ENCODE data around the gene HSH2D.

The HSH2D gene

DNA sequence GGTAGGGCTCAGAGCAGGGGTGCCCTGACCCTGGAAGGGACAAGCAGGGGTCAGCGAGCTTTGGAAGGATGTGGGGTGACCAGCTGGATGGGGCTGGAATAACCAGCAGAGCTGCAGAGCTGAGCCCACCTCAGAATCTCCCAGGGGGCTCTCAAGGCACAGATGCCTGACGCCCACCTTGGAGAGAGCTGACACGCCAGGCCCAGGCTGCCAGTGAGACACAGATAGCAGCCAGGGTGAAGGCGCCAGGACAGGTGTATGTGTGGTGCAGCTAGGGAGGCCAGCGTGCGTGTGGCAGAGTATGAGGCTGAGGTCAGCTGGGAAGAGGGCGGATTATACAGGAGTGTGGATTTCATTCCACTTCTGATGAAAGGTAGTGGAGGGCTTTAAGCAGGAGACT lies 63.2 kb downstream of the HSH2D start:
- no peaks in the 10 kb centered on the region for H3K9me3 ChIP-seq (replicated peaks; ENCODE audit: insufficient read depth, low read length)
- no peaks in the 10 kb centered on the region for H3K27me3 ChIP-seq (replicated peaks; ENCODE audit: insufficient read depth, low read length)
- no peak overlapping the region for H3K4me2 ChIP-seq (ENCODE audit: low read depth, low read length)
- H3K9ac ChIP-seq (ENCODE audit: low read length) = no peak overlapping the region
- H2AFZ ChIP-seq (ENCODE audit: low read length) = no peak overlapping the region
- TF ChIP-seq EZH2 (optimal IDR thresholded peaks at IDR 0.05; ENCODE audit: low read depth, low read length) (no peak), EZH2phosphoT487 (IDR thresholded peaks at IDR 0.05; ENCODE audit: low read length) (no peak)
- TF ChIP-seq, protein P1, sequence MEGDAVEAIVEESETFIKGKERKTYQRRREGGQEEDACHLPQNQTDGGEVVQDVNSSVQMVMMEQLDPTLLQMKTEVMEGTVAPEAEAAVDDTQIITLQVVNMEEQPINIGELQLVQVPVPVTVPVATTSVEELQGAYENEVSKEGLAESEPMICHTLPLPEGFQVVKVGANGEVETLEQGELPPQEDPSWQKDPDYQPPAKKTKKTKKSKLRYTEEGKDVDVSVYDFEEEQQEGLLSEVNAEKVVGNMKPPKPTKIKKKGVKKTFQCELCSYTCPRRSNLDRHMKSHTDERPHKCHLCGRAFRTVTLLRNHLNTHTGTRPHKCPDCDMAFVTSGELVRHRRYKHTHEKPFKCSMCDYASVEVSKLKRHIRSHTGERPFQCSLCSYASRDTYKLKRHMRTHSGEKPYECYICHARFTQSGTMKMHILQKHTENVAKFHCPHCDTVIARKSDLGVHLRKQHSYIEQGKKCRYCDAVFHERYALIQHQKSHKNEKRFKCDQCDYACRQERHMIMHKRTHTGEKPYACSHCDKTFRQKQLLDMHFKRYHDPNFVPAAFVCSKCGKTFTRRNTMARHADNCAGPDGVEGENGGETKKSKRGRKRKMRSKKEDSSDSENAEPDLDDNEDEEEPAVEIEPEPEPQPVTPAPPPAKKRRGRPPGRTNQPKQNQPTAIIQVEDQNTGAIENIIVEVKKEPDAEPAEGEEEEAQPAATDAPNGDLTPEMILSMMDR (IDR thresholded peaks at IDR 0.05; ENCODE audit: low read length) = no peak
- no peak overlapping the region for H3K4me3 ChIP-seq (ENCODE audit: low read length)
- no peaks in the 10 kb centered on the region for H3F3A ChIP-seq (ENCODE audit: insufficient read depth, low read length)
- H3K27ac ChIP-seq (ENCODE audit: low read length) = no peak overlapping the region
- no peaks in the 10 kb centered on the region for H4K20me1 ChIP-seq (ENCODE audit: insufficient read depth, low read length)
- no peaks in the 10 kb centered on the region for H3K4me1 ChIP-seq (ENCODE audit: low read length)
- H3K79me2 ChIP-seq (ENCODE audit: low read length) = no peaks in the 10 kb centered on the region
- DNase-seq = no peak
- H3K9me2 ChIP-seq (replicated peaks; ENCODE audit: insufficient read depth, low read length) = no peaks in the 10 kb centered on the region
- no peaks in the 10 kb centered on the region; the same call in 1 of the 2 replicates for H3K36me3 ChIP-seq (replicated peaks; ENCODE audit: insufficient read depth, low read length)

DNA sequence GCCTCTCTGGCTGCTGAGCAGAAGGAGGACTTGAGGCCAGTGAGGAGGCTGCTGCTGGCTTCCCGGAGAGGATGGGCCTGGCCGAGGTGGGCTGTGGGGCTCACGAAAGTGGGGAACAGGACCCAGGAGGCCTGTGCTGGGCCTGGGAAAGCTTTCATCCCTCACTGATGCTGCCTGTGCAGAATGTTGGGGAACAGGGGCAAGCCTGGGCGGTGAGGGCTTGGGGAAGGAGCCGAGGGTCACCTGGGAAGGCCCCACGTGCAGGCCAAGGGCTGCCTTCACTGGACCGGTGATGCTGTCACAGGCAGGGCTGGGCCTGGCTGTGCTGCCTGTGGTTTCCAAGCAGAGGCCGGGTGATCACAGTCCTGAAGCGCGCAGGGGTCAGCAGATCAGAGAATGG lies 63.6 kb downstream of the HSH2D start:
- no peaks in the 10 kb centered on the region for H3K4me1 ChIP-seq (ENCODE audit: low read length)
- no peak overlapping the region for H2AFZ ChIP-seq (ENCODE audit: low read length)
- no peaks in the 10 kb centered on the region for H3K9me3 ChIP-seq (replicated peaks; ENCODE audit: insufficient read depth, low read length)
- no peaks in the 10 kb centered on the region for H3K9me2 ChIP-seq (replicated peaks; ENCODE audit: insufficient read depth, low read length)
- no peak overlapping the region for H3K4me2 ChIP-seq (ENCODE audit: low read depth, low read length)
- H3K27me3 ChIP-seq (replicated peaks; ENCODE audit: insufficient read depth, low read length) = no peaks in the 10 kb centered on the region
- H3K9ac ChIP-seq (ENCODE audit: low read length) = no peak overlapping the region
- H3K4me3 ChIP-seq (ENCODE audit: low read length) = no peak overlapping the region
- TF ChIP-seq, protein P1 (IDR thresholded peaks at IDR 0.05; ENCODE audit: low read length) = no peak
- TF ChIP-seq EZH2phosphoT487 (IDR thresholded peaks at IDR 0.05; ENCODE audit: low read length) (no peak), EZH2 (optimal IDR thresholded peaks at IDR 0.05; ENCODE audit: low read depth, low read length) (no peak)
- no peaks in the 10 kb centered on the region for H4K20me1 ChIP-seq (ENCODE audit: insufficient read depth, low read length)
- no peak for DNase-seq
- no peaks in the 10 kb centered on the region for H3F3A ChIP-seq (ENCODE audit: insufficient read depth, low read length)
- no peaks in the 10 kb centered on the region for H3K79me2 ChIP-seq (ENCODE audit: low read length)
- H3K36me3 ChIP-seq (replicated peaks; ENCODE audit: insufficient read depth, low read length) = no peaks in the 10 kb centered on the region; the same call in 1 of the 2 replicates
- H3K27ac ChIP-seq (ENCODE audit: low read length) = no peak overlapping the region

DNA sequence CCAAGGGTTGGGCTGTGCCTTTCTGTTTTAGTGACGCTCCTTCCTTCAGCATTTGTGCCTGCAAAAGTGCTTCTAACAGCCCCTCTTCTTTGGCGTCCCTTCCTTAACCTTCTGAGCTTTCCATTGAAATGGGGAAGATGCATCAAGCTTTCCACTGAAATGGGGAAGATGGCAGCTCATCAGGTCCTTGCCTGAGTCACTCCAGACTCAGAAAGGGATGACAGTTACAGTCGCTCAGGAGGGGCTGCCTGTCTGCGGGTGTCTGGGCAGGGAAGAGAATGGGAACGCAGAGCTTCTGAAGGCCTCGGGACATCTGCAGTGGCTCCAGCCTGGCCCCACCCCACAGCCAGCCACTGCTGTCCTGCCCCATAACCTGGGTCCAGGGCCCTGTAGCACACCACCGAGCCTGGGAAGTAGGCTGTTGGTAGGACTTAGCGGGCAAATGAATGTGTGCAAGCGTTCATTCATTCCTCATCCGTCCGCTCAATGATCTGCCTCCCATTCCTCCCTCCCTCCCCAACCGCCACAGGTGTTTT lies 64.1 kb downstream of the HSH2D start:
- Histone ChIP-seq H3K27me3 (replicated peaks; ENCODE audit: insufficient read depth, low read length) (no peaks in the 10 kb centered on the region), H3K4me1 (ENCODE audit: low read length) (no peaks in the 10 kb centered on the region), H4K20me1 (ENCODE audit: insufficient read depth, low read length) (no peaks in the 10 kb centered on the region), H3K9me3 (replicated peaks; ENCODE audit: insufficient read depth, low read length) (no peaks in the 10 kb centered on the region), H3K4me3 (ENCODE audit: low read length) (no peak overlapping the region), H3K27ac (ENCODE audit: low read length) (no peak overlapping the region), H3K4me2 (ENCODE audit: low read depth, low read length) (no peak overlapping the region), H2AFZ (ENCODE audit: low read length) (no peak overlapping the region), H3F3A (ENCODE audit: insufficient read depth, low read length) (no peaks in the 10 kb centered on the region), H3K79me2 (ENCODE audit: low read length) (no peaks in the 10 kb centered on the region), H3K9ac (ENCODE audit: low read length) (no peak overlapping the region), H3K9me2 (replicated peaks; ENCODE audit: insufficient read depth, low read length) (no peaks in the 10 kb centered on the region), H3K36me3 (replicated peaks; ENCODE audit: insufficient read depth, low read length) (no peaks in the 10 kb centered on the region; the same call in 1 of the 2 replicates)
- TF ChIP-seq EZH2 (optimal IDR thresholded peaks at IDR 0.05; ENCODE audit: low read depth, low read length) = no peak
- TF ChIP-seq, protein P1 (IDR thresholded peaks at IDR 0.05; ENCODE audit: low read length) = no peak
- no peak for TF ChIP-seq EZH2phosphoT487 (IDR thresholded peaks at IDR 0.05; ENCODE audit: low read length)
- DNase-seq = no peak

All from MM.1S (cell line).